Stimulated activated CD8-positive, alpha-beta memory T cell treated with anti-CD3 and anti-CD28 coated beads, Interleukin-12 subunit alpha, Interleukin-12 subunit beta, amount 100 ng/mL, for 1 hour (primary cell): ENCODE data around the gene GJA3.

Experiments
- DNase-seq: peaks from one replicate; pipeline ENCODE4 v3.0.0-alpha.2; 2020; ENCODE audit warnings: low read depth

The GJA3 gene

DNA sequence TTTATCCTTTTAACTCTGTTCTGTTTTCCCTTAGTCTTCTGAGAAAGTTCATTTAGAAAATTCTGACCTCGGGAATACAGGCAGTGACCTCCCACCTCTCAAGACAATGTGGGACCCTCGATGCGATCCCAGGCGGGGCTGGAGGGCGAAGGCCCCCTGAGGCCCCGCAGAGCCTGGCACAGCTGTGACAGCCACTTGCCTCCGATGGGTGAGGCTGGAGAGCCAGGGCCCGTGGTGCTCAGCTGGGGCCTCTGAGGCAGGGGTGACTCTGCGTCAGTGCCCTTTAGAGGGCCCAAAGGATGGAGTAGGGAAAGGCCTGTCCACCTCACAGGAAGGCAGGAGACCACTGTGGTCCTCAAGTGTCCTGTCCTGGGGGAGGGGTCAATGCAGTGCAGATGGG is 10.3 kb downstream of the GJA3 start:
- no peak for DNase-seq

DNA sequence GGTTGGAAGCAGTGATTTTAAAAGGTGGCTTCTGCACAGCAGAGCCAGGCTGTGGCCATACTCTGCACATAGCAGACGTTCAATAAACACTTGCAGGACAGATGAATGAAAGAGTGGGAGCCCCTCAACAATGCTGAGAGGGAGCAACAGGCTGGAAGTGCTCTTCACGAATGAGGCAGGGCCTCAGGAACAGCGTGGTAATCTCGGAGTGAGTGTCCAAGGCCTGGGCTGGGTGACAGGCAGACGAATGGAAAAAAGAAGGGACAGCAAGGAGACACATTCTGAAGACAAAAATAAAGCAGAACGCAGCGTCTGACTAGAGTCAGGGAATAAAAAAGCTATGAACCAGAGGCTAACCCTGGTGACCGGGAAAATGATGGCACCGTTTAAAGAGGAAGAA is 11.1 kb downstream of the GJA3 start:
- no peak for DNase-seq

DNA sequence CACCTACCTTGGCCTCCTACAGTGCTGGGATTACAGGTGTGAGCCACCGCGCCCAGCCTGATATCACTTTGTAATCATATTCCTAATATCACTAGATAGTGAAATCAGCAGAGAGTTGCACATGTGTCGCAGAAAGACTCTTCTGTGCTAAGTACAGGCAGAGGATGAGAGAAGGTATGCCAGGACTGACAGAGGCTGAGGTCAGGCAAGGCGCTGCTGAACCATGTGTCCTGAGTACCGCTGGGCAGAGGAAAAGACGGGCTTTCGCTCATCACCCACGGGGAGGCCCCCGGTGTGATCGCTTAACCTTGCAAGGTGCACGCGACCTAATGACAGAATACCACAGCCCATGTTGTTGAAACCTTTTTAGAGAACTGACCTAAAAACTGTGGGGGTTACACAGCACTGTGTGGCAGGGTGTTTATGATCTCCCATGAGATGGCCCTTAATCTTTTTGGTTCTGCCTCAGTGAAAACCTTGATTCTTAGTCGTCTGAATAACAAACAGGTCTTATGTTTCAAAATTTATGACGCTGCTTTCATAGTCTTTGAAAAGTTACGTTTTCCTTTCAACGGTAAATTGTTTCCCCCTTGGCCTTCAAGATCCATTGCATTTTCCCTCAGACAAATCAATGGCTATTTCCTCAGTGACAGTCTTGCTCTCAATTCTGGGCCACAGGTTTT is 12.2 kb downstream of the GJA3 start:
- no peak for DNase-seq

DNA sequence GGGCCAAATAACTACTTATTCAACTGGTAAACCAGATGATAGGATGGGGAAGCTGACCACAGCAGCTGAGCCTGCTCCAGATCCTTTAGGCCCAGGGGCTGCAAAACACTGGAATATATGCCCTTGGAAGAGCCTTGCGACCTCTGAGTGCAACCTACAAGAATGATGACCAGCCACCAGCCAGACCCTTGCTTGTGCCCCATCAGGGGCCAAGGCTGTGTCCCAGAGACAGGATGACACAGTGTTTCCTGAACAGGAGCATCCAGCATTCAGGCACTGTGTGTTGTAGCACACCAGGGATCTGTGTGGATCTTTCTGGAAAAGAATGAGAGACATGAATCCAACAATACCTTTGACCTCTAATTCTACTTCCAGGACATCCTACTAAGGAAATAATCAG is 14.5 kb downstream of the GJA3 start:
- no peak for DNase-seq

DNA sequence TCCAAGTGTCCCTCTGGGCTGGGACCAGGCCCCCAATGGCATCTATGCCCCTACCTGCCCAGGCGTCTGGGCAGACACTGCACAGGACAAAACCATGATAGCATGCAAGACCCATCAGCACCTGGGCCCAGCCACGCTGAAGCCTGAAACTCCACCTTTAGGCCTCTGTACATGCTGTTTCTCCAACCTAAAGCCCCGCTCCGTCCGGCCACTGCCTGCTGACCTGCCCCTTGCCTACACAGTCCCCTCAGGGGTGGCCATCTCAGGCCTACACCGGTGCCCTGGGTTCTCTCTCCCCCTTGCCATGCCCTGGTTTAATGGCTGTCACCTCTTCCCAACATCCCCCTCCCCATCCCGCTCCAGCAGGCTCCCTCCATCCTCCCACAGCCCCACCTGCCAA is 15.3 kb downstream of the GJA3 start:
- DNase-seq: no peak

DNA sequence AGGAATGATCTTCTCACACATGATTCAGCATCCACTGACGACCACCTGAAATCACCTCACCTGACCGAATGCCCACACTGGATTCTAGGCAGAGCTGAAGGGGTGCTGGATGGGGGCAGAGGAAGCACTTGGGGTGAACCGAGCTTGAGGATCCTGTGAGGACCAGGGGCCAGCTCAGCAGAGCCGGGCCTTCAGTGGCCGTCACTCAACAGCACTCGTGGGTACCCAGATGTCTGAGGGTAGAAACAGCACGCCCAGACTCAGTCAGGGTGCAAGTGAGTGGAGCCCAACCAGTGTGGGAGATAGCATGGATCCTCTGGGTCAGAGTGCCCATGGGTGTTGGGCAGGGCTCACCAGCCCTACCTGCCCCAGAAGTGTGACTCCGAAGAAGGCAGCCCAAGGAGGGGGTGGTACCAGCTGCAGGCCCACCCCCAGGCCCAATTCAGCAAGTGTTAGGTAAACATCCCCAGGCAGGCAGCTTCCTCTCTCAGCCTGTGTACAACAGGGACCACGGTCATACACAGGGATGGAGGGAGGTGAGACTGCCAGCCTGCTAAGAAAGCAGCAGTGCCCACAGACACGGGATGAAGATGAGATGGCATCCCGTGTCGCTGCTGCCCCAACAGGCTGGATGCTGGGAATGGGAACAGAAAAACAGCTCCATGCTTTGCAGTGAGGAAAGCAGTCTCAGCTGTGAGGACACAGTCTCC is 16.6 kb downstream of the GJA3 start:
- no peak for DNase-seq

DNA sequence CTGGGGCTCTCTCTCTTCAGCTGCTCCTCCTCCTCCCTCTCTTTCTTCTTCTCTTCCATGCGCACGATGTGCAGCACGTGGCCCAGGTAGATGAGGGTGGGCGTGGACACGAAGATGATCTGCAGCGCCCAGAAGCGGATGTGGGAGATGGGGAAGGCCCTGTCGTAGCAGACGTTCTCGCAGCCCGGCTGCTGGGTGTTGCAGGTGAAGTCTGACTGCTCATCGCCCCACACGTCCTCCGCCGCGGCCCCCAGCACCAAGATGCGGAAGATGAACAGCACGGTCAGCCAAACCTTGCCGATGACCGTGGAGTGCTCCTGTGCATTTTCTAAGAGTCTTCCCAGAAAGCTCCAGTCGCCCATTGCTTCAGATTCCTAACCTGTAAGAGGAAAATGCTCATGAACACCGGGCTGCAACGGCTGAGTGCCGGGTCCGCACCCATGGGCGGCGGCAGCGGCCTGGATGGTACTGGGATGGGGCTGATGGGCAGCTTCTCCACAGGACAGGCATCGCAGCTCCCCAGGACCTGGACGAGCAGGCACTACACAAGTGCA is 17.8 kb downstream of the GJA3 start:
- no peak for DNase-seq

DNA sequence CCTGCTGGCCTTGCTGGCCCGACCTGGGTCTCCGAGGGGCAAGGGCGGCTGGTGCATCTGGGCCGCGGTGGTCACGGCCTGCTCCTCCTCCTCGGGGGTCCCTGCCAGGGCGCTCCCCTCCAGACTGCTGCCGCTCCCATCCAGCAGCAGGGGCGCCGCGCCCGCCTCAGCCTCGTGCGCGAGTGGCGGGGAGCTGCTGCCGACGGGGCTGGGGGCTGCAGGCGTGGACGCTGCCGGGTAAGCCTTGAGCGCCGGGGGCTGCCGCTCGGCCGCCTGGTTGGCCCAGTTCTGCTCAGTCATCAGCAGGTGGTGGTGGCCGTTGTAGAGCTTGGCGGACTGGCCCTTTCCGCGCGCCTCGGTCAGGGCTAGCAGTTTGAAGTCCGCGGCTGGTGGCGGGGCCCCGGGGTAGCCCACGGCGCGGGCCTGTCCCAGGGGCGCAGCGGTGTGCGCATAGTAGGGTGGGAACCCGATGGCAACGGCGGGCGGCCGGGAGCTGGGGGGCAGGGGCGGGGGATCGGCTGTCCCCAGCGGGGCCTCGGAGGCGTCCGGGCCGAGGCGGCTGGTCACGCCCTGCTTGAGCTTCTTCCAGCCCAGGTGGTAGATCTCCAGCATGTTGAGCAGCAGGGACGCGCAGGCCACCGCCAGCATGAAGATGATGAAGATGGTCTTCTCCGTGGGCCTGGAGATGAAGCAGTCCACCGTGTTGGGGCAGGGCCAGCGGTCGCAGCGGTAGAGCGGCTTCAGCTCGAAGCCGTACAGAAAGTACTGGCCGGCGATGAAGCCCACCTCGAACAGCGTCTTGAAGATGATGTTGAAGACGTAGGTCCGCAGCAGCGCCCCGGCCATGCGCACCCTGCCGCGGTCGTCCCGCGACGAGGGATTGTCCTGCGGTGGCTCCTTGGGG is 18.6 kb downstream of the GJA3 start:
- DNase-seq: no peak

DNA sequence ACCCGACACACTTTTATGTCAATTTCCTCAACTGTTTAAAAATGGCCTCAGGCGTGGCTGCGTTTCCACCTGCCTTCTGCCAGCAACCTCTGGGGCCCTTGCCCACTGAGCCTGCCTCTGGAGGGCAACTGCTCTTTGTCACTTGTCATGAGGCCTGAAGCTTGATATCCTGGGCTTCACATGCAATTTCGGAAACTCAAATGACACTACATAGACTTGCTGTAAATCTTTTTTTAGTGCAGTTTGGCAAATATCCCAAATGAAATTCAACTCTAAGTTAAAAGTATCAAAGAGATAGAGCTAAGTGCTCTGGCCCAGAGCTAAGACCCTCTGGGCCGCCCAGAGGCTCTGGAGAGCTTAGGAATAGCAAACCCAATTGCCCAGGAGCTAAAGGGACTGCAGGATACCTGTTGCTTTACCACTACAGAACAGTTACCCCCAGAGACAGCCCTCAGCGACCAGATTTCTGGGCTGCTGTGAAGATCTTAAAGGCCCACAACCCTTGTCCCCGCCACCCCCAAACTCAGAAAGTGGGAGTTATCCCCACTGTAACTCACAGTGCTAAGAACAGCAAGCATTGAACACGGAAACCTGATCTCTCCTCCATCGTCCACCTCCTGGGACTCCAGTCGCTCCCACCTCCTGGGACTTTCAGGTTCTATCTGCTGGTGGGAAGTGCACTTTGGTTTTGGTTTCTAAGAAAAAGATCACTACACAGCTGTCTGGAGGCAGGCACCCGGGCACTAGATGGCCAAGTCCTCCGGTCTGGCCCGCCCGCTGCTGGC is 19.4 kb downstream of the GJA3 start:
- no peak for DNase-seq

DNA sequence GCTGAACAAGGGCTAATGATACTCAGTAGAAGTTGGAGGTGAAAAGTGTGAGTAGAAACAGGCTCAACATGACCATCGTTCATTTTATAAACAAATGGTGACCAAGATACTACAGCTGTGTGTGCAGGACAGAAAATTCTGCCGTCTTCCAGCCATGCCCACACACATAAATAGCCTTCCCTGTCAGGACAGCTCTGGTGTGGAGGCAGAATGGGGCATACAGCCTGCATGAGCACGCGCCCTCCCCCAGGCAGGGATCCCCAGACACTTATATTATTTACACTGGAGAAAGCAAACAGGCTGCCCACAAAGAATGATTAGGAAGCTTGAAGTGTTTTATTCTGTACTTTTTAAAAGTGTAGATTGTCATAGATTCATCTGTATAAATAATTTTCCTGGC is 20.4 kb downstream of the GJA3 start:
- no peak for DNase-seq

DNA sequence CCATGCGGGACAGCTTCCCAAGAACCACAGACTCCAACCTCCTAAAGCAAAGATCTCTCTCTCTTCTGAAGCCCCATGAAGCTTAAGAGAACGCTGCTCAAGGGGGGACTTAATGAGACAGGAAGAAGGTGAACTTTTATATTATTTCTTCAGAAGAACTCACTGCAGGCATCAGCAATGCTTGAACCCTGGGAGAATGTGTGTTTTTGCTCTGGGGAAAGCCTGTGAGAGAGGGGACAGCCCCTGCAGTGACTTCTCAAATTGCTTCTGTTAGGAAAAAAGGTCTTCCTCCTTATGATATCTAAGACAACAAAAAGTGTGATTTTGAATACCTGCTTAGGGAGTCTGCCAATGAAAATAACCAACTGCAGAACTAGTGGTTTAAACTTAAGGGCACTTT is 23.0 kb downstream of the GJA3 start:
- no peak for DNase-seq

DNA sequence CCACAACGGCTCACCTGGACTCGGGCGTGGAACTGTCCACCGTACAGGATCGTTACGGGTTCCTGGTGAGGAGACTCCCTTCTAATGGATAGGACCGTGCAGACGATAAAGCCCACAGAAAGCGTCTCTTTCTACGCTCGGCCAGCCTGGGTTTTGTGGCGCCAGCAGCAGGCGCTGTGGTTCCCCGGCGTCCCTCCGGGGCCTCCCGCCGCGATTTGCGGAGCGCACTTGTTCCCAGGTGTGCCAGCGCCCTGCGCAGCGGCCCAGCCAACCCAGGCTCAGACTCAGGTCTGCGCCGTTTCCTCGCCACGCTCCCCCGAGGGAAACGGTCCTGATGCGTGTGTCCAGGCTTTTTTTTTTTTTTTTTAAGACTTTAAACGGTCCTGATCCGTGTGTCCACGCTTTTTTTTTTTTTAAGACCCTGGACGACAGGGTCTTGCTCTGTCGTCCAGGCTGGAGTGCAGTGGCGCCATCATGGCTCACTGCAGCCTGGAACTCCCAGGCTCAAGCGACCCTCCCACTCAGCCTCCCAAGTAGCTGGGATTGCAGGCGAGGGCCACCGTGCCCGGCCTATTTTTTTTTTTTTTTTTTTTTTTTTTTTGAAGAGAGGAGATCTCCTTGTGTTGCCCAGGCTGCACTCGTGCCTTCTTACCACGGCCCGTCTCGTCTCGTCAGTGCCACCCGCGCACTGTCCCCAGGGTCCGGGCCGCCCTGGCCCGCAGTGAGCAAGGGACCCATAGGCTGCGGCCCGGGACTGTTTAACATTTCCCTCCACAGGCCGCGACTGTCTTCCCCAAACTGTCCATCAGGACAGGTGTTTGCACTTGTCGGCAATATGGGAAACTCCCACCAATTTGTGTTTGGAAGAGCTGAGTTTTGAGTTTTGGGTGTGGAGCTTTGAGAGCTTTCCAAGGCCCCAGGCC is 23.8 kb downstream of the GJA3 start:
- DNase-seq: peak; percentile 15

DNA sequence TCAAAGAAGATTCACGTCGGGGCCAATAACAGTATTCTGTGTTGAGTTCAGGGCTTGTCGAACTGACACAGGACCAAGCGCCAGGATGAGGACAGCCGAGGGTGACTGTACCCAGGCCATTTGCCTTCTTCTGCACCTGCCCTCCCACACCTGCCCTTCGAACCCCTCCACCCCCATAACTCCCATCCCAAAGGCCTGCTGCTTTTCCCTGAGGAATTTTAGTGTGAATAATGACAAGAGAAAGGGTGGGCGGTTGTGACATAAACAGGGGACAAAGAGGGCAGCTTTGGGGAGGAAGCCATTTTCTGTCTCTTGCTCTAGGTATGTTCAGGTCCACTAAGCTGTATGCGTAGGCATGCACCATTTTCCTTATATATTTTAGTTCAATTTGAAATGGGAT is 26.1 kb downstream of the GJA3 start:
- no peak for DNase-seq

DNA sequence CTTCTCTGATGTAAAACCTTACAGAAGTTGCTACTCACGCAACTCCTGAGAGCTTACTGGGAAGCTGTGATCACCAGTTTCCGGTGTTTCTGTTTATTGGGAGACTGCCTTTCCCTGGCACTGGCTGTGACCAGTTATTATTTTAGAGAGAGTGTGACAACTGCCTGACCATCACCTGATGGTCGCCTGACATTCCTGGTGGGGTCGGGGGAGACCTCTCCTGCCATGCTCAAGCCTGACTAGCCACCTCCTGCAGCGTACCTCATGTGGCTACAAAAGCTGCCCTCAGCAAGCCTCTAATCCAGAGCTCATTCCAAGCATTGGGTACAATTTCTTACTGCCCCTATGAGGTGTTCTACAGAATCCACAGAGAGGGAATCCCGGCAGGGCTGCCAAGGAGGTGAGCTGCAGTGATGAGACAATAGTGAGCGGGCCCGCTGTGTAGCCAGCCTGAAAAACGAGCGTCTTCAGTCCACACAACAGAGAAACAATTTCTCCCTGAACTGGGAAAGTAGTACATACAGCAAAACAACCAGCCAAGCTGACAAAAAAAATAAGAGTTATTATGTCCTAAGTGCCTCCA is 28.7 kb downstream of the GJA3 start:
- no peak for DNase-seq

DNA sequence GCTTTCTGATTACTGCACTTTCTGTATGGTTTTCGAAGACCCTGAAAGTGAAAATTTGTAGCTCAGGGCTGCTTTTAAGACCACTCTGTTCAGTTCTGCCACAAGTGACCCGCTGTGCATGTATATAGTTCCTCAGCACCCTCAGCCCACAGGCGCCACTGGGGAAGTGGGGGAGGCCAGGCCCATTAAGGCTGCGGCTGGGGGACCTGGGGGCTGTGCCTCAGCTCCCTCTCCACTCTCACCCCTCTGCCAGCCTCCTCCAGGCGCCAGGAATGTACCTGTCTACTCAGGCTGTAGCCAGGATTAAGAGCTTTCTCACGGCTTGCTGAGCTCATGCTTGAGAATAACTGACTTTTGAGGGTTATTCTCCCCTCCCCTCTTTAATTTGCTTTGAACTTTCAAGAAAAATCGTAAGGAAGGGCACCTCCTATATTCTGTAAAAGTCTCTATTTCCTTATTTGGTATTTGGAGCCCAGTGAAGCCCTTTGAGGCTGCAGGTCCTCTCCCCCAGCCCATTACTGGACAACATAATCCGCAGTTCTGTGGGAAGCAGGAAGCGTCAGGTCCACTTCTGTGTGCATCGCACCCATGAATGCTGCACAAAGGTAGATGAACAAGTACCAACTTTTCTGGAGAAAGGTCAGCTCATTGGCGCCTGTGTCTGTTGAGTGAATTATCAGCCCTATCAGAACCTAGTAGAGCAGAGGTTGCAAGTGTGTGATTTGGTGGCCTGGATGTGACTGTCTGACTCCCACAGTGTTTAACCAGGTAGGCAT is 29.6 kb downstream of the GJA3 start:
- DNase-seq: no peak

DNA sequence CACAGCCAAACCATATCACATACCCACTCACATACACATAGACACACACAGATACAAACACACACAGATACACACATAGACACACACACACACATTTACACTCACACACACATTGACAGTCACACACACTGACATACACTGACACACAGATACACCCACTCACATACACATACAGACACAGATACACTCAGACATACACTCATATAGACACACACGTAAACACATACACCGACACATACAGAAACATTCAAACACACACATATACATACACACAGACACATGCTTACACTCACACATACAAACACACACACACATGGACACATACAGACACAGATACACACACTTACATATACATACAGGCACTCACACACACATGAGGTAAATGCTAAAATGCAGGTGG is 30.2 kb downstream of the GJA3 start:
- no peak for DNase-seq

DNA sequence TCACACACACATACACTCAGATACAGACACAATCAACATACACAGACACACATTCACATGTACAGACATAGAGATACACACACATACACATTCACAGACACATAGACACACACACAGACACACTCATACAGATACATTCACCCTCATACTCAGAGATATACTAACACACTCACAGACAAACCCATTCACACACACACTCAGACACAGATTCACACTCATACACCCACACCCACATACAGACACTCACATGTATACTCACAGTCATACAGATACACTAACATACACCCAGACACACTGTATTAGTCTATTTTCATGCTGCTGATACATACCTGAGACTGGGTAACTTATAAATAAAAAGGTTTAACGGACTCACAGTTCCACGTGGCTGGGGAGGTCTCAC is 30.8 kb downstream of the GJA3 start:
- no peak for DNase-seq

DNA sequence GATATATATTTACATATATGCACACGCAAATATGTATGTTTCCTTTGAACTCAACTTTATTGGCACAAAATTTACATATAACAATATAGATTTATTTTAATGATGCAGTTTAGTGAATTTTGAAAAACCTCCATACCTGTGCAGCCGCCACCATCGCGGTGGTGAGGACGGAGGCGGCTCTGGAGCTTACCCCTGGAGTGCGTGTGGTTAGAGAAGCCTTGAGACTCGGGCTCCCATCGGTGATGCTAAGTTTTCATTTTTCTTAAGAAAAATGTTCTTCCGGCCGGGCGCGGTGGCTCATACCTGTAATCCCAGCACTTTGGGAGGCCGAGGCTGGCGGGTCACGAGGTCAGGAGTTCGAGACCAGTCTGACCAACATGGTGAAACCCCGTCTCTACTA is 31.8 kb downstream of the GJA3 start:
- no peak for DNase-seq

DNA sequence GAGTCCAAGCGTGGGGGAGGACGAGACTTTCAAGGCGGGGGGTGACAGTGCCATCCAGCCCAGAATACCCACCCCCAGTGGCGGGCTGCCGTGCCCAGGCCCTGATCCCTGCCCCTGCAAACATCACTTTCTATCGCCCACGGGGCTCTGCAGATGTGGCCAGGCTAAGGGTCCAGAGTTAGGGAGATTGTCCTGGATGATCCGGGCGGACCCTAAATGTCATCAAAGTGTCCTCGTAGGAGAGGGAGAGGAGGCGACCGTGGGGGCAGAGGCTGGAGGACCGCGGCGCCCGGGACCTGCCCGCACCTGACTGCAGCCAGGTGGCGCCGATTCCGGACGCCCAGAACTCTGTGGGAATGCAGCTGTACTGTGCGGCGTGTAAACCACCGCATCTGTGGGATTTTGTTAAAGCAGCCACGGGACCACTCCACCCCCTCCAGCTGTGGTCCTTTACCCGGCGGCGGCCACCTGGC is 32.4 kb downstream of the GJA3 start:
- no peak for DNase-seq
